Neural progenitor cell (in vitro differentiated cells): ENCODE data around the gene AEBP1. TPM values are rescaled to one million over a fixed set of nuclear protein-coding genes. Genes with fewer than 3 reads are reported as not detected.

Experiments used
- DNase-seq: peaks from one replicate; pipeline ENCODE4 v3.0.0-alpha.2; 2016; ENCODE audit warnings: low spot score
- H2AFZ ChIP-seq: fragments of 200-600 bp; sonication (generic); replicated peaks from 2 replicates; pipeline ENCODE4 v1.6.1; 2016; ENCODE audit warnings: antibody characterized with exemption
- H3F3A ChIP-seq: fragments of 200-600 bp; sonication (generic); 2 replicates; pipeline ENCODE4 v1.6.1; 2016; ENCODE audit warnings: antibody characterized with exemption, low read depth
- H3K27ac ChIP-seq: fragments of 200-600 bp; sonication (generic); 2 replicates; pipeline ENCODE4 v1.5.1; 2016; ENCODE audit warnings: mild to moderate bottlenecking
- H3K27me3 ChIP-seq: fragments of 200-600 bp; sonication (generic); 2 replicates; pipeline ENCODE4 v1.6.1; 2016; ENCODE audit warnings: mild to moderate bottlenecking, moderate library complexity
- H3K36me3 ChIP-seq: fragments of 200-600 bp; sonication (generic); 2 replicates; pipeline ENCODE4 v1.5.1; 2016
- H3K4me1 ChIP-seq: fragments of 200-600 bp; sonication (generic); 2 replicates; pipeline ENCODE4 v1.6.1; 2016; ENCODE audit warnings: mixed run types
- H3K4me2 ChIP-seq: fragments of 200-600 bp; sonication (generic); 2 replicates; pipeline ENCODE4 v1.6.1; 2016
- H3K4me3 ChIP-seq: fragments of 200-600 bp; sonication (generic); 2 replicates; pipeline ENCODE4 v1.5.1; 2016
- H3K79me2 ChIP-seq: fragments of 200-600 bp; sonication (generic); 2 replicates; pipeline ENCODE4 v1.6.1; 2016; ENCODE audit warnings: low read depth
- H3K9ac ChIP-seq: fragments of 200-600 bp; sonication (generic); 2 replicates; pipeline ENCODE4 v1.6.1; 2016
- H3K9me3 ChIP-seq: fragments of 200-600 bp; sonication (generic); 2 replicates; pipeline ENCODE4 v1.5.1; 2016; ENCODE audit warnings: low read depth
- H4K20me1 ChIP-seq: fragments of 200-600 bp; sonication (generic); 2 replicates; pipeline ENCODE4 v1.6.1; 2016; ENCODE audit warnings: low read depth
- H3K27ac Mint-ChIP-seq: 3 replicates; pipeline ENCODE4 v1.8.0; 2021; ENCODE audit warnings: mixed read lengths
- H3K27me3 Mint-ChIP-seq: 2 replicates; pipeline ENCODE4 v1.8.0; 2022; ENCODE audit warnings: low read depth, mild to moderate bottlenecking, inconsistent platforms, moderate library complexity, mixed read lengths; ENCODE audit not compliant: insufficient read depth
- H3K36me3 Mint-ChIP-seq: 3 replicates; pipeline ENCODE4 v1.8.0; 2021; ENCODE audit warnings: mixed read lengths
- H3K4me1 Mint-ChIP-seq: 3 replicates; pipeline ENCODE4 v1.8.0; 2021; ENCODE audit warnings: mixed read lengths
- H3K4me3 Mint-ChIP-seq: 3 replicates; pipeline ENCODE4 v1.8.0; 2021; ENCODE audit warnings: mild to moderate bottlenecking, moderate library complexity, mixed read lengths
- H3K9me3 Mint-ChIP-seq: 3 replicates; pipeline ENCODE4 v1.8.0; 2020; ENCODE audit warnings: mixed read lengths
- EZH2 ChIP-seq: fragments of 200-600 bp; sonication (generic); IDR thresholded peaks from 2 replicates; pipeline ENCODE4 v1.6.1; 2017; ENCODE audit warnings: antibody characterized with exemption, mild to moderate bottlenecking, moderate library complexity
- EZH2phosphoT487 ChIP-seq: fragments of 200-600 bp; sonication (generic); IDR thresholded peaks from 2 replicates; pipeline ENCODE4 v1.6.1; 2017; ENCODE audit warnings: antibody characterized with exemption
- total RNA-seq: library from RNA; depleted of rRNA; stranded (reverse); fragments of >200 nt; gene quantifications from 2 replicates; pipeline ENCODE4 v1.2.3, GENCODE V29; 2015; ENCODE audit warnings: low replicate concordance
- TF ChIP-seq, protein P1 (sequence below): fragments of 200-600 bp; sonication (generic); IDR thresholded peaks from 2 replicates; pipeline ENCODE4 v1.5.1; 2017; ENCODE audit warnings: antibody characterized with exemption, mild to moderate bottlenecking

The AEBP1 gene
- total RNA-seq, 1 donor from 2014 or later: 4.5 TPM

DNA sequence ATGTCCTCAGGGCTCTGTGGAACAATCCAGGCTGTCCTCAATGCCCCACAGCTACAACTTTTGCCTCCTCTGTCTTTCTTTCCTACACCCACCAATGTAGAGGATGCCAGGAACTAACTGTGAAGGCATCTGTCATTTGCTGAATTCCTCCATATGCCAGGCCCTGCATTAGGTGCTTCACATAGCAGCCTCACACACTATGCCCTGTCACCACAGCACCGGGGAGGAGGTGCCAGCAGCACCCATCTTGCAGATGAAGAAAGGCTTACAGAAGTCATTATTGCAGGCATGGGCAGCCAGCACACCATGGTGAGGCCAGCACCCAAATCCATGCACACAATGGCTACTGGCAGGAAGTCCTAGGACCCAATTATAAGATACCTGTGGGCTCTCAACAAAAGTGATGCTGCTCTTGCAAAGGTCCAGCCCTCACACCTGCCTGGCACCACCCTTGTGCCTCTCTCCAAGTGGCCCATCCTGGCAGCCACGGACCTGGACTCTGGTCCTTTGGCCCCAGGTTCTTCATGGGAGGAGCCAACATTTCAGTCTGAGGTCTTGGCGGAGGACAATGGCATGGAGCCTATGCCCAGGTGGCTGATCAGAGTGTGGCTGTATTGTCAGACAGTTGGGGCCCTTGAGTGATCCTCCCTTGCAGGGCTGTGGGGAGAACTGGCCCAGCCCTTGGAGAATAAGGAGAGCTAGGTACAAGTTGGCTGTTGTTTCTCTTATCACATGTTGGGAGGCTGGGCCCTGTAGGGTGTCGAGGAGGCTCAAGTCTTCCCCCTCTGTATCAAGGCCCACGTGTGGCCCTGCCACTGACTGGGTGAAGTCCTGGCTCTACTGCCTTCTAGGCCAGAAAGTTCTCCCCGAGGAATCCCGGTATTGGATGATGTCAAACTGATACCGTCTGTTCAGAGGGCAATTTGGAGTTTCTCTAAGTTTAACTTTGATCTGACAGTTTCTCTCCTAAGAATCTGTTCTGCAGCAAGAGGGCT is 51.3 kb downstream of the AEBP1 start:
- H3K36me3 Mint-ChIP-seq: no peaks in the 10 kb centered on the region
- Histone ChIP-seq H3F3A (no peaks in the 10 kb centered on the region), H4K20me1 (no peaks in the 10 kb centered on the region), H3K79me2 (no peaks in the 10 kb centered on the region), H3K4me1 (peaks cover 3% of the 10 kb centered on the region), H3K4me2 (no peak overlapping the region), H3K27me3 (no peaks in the 10 kb centered on the region), H2AFZ (no peak overlapping the region), H3K9me3 (no peaks in the 10 kb centered on the region), H3K36me3 (no peaks in the 10 kb centered on the region), H3K9ac (no peak overlapping the region), H3K4me3 (no peak overlapping the region), H3K27ac (no peak overlapping the region)
- peaks cover 6% of the 10 kb centered on the region for H3K27me3 Mint-ChIP-seq
- no peak for DNase-seq
- no peak for TF ChIP-seq EZH2
- TF ChIP-seq EZH2phosphoT487: no peak
- TF ChIP-seq, protein P1, sequence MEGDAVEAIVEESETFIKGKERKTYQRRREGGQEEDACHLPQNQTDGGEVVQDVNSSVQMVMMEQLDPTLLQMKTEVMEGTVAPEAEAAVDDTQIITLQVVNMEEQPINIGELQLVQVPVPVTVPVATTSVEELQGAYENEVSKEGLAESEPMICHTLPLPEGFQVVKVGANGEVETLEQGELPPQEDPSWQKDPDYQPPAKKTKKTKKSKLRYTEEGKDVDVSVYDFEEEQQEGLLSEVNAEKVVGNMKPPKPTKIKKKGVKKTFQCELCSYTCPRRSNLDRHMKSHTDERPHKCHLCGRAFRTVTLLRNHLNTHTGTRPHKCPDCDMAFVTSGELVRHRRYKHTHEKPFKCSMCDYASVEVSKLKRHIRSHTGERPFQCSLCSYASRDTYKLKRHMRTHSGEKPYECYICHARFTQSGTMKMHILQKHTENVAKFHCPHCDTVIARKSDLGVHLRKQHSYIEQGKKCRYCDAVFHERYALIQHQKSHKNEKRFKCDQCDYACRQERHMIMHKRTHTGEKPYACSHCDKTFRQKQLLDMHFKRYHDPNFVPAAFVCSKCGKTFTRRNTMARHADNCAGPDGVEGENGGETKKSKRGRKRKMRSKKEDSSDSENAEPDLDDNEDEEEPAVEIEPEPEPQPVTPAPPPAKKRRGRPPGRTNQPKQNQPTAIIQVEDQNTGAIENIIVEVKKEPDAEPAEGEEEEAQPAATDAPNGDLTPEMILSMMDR: no peak
- no peak overlapping the region for H3K27ac Mint-ChIP-seq
- H3K4me1 Mint-ChIP-seq: peaks cover 8% of the 10 kb centered on the region
- no peak overlapping the region for H3K4me3 Mint-ChIP-seq
- H3K9me3 Mint-ChIP-seq: no peaks in the 10 kb centered on the region

DNA sequence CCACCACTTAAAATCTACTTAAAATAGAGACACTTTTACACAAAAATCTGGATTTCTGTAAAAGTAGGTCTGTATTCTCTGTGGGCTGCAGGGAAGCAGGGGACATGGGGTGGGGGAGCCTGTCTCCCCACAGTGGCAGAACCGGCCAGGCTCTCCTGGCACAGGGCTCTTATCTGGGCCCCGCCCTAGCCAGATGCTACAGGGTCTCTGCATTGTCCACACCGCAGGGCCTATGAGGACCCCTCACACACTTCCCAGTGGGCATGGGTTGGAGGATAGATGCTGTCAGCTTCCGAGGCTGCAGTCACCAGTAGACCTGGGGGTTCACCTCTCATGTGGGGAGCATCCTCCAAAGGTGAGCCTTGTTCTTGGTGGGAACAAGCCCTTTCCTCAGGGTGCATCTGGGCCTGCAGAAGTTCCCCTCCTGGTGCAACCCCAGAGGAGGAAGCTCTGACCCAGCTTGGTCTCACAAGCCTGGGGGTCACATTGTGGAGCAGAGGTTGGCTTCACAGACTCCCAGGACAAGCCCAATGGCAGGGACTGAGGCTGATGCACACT is 52.4 kb downstream of the AEBP1 start:
- H3K4me1 ChIP-seq: peaks cover 3% of the 10 kb centered on the region
- no peaks in the 10 kb centered on the region for H3K36me3 ChIP-seq
- Mint-ChIP-seq H3K4me1 (peaks cover 8% of the 10 kb centered on the region), H3K27ac (no peak overlapping the region), H3K9me3 (no peaks in the 10 kb centered on the region), H3K36me3 (no peaks in the 10 kb centered on the region), H3K4me3 (no peak overlapping the region), H3K27me3 (peaks cover 6% of the 10 kb centered on the region)
- no peaks in the 10 kb centered on the region for H4K20me1 ChIP-seq
- H3K27ac ChIP-seq: no peak overlapping the region
- no peaks in the 10 kb centered on the region for H3K79me2 ChIP-seq
- no peak overlapping the region for H2AFZ ChIP-seq
- no peak overlapping the region for H3K4me2 ChIP-seq
- no peaks in the 10 kb centered on the region for H3K9me3 ChIP-seq
- H3K4me3 ChIP-seq: no peak overlapping the region
- TF ChIP-seq EZH2 (no peak), EZH2phosphoT487 (no peak)
- TF ChIP-seq, protein P1: no peak
- no peaks in the 10 kb centered on the region for H3F3A ChIP-seq
- no peak overlapping the region for H3K9ac ChIP-seq
- no peaks in the 10 kb centered on the region for H3K27me3 ChIP-seq
- DNase-seq: no peak

DNA sequence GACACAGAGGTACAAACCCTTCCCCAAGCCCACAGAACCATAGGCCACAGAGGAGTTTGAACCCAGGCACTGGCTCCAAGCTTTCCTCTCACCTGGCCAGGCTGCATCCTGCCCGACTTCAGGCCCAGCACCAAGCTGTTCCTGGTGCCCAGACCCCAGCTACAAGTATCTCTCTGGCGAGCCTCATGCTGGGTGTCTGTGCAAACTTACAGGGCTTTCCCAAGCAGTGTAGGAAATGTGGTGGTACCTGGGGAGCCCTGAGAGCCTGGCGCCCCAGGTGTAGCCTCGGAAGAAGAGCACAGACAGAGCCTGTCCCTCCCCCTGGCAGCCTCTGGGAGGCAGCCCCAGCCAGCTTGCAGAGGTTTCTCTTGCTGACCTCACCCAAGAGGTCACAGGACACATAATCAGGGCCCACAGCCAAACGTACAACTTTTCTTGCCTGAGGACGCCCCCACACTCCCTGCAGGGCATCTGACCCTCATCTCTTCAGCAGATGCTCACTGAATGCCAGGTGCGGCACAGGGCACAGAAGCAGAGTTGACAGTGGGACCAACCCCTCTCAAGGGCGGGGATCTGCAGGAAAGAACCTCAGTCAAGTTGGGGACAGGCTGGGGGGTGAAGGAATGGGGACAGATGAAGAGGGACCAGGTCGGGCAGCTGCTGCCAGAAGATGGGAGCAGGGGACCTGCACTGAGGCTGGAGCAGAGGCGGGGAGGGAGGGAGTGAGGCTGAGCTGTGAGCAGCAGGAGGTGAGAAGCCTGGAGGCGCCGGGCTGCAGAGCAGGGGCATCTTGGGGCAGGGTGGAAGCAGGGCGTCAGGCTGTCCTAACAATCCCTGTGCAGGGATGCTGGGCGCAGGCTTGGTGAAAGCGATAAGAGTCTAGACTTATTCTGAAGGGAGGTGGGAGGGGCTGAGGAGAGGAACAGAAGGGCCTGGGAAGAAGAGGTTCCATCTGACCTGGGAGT is 53.3 kb downstream of the AEBP1 start:
- peak; percentile 21 for DNase-seq
- no peaks in the 10 kb centered on the region for H3K36me3 ChIP-seq
- no peaks in the 10 kb centered on the region for H3F3A ChIP-seq
- no peak overlapping the region for H3K9ac ChIP-seq
- Mint-ChIP-seq H3K4me1 (peaks cover 8% of the 10 kb centered on the region), H3K27me3 (peaks cover 6% of the 10 kb centered on the region), H3K9me3 (no peaks in the 10 kb centered on the region), H3K36me3 (no peaks in the 10 kb centered on the region), H3K4me3 (no peak overlapping the region), H3K27ac (peak overlapping the region; percentile 46)
- TF ChIP-seq EZH2 (no peak), EZH2phosphoT487 (no peak)
- TF ChIP-seq, protein P1: peak; percentile 14
- no peaks in the 10 kb centered on the region for H3K27me3 ChIP-seq
- no peak overlapping the region for H3K4me3 ChIP-seq
- H3K4me1 ChIP-seq: peaks cover 3% of the 10 kb centered on the region
- H3K79me2 ChIP-seq: no peaks in the 10 kb centered on the region
- H3K9me3 ChIP-seq: no peaks in the 10 kb centered on the region
- H3K27ac ChIP-seq: no peak overlapping the region
- H4K20me1 ChIP-seq: no peaks in the 10 kb centered on the region
- no peak overlapping the region for H3K4me2 ChIP-seq
- H2AFZ ChIP-seq: no peak overlapping the region
